Measurements from ENCODE around the gene MT1E. TPM values are rescaled to one million over a fixed set of nuclear protein-coding genes. Genes with fewer than 3 reads are reported as not detected.

MT1E gene
- total and polyA plus RNA-seq, 2 of the 13 experiments (the other 11 are each of a cell fraction or from before 2014, with no cell fraction given) = 110 to 1,072 TPM

DNA sequence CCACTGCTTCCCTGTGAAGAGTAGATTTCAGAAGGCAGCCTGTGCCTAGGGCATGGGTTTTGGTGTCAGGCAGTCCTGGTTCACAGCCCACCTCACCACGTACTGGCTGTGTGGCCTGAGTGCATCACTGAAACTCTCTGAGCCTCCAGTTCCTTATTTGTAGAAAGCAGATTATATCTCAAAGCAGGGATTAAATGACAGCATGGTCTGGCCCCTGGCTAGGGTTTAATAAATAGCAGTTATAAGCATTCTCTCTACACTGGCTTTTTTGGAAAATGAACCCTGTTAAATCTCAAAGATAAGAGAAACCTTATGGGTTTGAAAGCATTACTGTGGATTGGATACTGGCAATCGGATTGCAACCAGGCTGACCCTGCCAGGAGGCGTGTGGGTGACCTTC, 4.0 kb downstream of the MT1E start:
- peaks cover 51% of the 10 kb centered on the region for H3K4me1 ChIP-seq (ENCODE audit: insufficient read depth, low read length)
- no peaks in the 10 kb centered on the region for H3K9me3 ChIP-seq (ENCODE audit: low read length)
- FAIRE-seq (no peak), ATAC-seq (no peak), DNase-seq (ENCODE audit: low spot score) (no peak)
- no peak overlapping the region for H3K4me3 ChIP-seq (replicated peaks in 1 of 3; ENCODE audit: insufficient read depth in 1 of 3, low read depth in 2 of 3, low read length in 3 of 3)
- intact Hi-C loops (cut with micrococcal nuclease; ENCODE audit: unreplicated experiment) = no loop called here
- H3K36me3 ChIP-seq (replicated peaks in 1 of 2; ENCODE audit: control insufficient read depth in 1 of 2, insufficient read depth in 2 of 2, low read length in 2 of 2) = no peaks in the 10 kb centered on the region
- no peak overlapping the region for H3K4me2 ChIP-seq (ENCODE audit: low read depth, low read length)
- in situ Hi-C loops (cut with HindIII; ENCODE audit: extremely low pct_ligation_motif_present, low pct_unique_long_range_greater_than_20kb) = no loop called here
- H2AFZ ChIP-seq (ENCODE audit: low read length) = no peak overlapping the region
- H3K79me2 ChIP-seq (ENCODE audit: insufficient read depth, low read length) = no peaks in the 10 kb centered on the region
- peaks cover 6 to 67% of the 10 kb centered on the region in 2 experiments; a peak in 4 of 5 replicates for H3K27me3 ChIP-seq (ENCODE audit: control insufficient read depth in 1 of 2, insufficient read depth in 2 of 2, low read length in 2 of 2)
- 10% methylated on average over 3 of the region's 3 CpGs for WGBS (ENCODE audit: low lambda C conversion rate)
- POLR2A ChIA-PET = interaction anchor here (1.3 kb wide), 1 partner anchor 21 kb away, joined by 6 read pairs; the partner anchor contains the start of gene MT2A
- no peak overlapping the region for H3K27ac ChIP-seq (ENCODE audit: extremely low read length, insufficient read depth, low read length)
- no peaks in the 10 kb centered on the region for H4K20me1 ChIP-seq (ENCODE audit: insufficient read depth, low read length)
- CTCF ChIA-PET (ENCODE audit: low intra/inter-chr PET ratio, low total read pairs) = no interaction called here
- no peak overlapping the region for H3K9ac ChIP-seq (ENCODE audit: insufficient read depth, low read depth, low read length)
- no peak for TF ChIP-seq EHMT2 (IDR thresholded peaks at IDR 0.05; ENCODE audit: borderline replicate concordance, low read depth, low read length)
- TF ChIP-seq ATAD3A (CRISPR knock-in tag; IDR thresholded peaks at IDR 0.05) = no peak
- TF ChIP-seq, protein P1, sequence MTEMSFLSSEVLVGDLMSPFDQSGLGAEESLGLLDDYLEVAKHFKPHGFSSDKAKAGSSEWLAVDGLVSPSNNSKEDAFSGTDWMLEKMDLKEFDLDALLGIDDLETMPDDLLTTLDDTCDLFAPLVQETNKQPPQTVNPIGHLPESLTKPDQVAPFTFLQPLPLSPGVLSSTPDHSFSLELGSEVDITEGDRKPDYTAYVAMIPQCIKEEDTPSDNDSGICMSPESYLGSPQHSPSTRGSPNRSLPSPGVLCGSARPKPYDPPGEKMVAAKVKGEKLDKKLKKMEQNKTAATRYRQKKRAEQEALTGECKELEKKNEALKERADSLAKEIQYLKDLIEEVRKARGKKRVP (CRISPR knock-in tag; IDR thresholded peaks at IDR 0.05) = no peak
- TF ChIP-seq ZNF883 (CRISPR knock-in tag; IDR thresholded peaks at IDR 0.05; ENCODE audit: not compliant biosample characterization) = no peak
- TF ChIP-seq, protein P2, sequence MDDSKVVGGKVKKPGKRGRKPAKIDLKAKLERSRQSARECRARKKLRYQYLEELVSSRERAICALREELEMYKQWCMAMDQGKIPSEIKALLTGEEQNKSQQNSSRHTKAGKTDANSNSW (CRISPR knock-in tag; IDR thresholded peaks at IDR 0.05; ENCODE audit: borderline replicate concordance) = no peak
- TF ChIP-seq BHLHE40 (IDR thresholded peaks at IDR 0.05; ENCODE audit: low read length) = no peak
- no peak for TF ChIP-seq ZNF10 (CRISPR knock-in tag; IDR thresholded peaks at IDR 0.05; ENCODE audit: borderline replicate concordance, low read depth)
- TF ChIP-seq ZNF367 (CRISPR knock-in tag; IDR thresholded peaks at IDR 0.05; ENCODE audit: borderline replicate concordance) = no peak
- no peak for TF ChIP-seq SALL2 (CRISPR knock-in tag; IDR thresholded peaks at IDR 0.05)
- no peak for TF ChIP-seq ZFP62 (CRISPR knock-in tag; IDR thresholded peaks at IDR 0.05)
- TF ChIP-seq, protein P3, sequence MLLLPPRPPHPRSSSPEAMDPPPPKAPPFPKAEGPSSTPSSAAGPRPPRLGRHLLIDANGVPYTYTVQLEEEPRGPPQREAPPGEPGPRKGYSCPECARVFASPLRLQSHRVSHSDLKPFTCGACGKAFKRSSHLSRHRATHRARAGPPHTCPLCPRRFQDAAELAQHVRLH (CRISPR knock-in tag; IDR thresholded peaks at IDR 0.05; ENCODE audit: borderline replicate concordance, low read depth) = no peak
- TF ChIP-seq NFATC3 (CRISPR knock-in tag; IDR thresholded peaks at IDR 0.05) = no peak
- TF ChIP-seq, protein P4, sequence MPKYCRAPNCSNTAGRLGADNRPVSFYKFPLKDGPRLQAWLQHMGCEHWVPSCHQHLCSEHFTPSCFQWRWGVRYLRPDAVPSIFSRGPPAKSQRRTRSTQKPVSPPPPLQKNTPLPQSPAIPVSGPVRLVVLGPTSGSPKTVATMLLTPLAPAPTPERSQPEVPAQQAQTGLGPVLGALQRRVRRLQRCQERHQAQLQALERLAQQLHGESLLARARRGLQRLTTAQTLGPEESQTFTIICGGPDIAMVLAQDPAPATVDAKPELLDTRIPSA (CRISPR knock-in tag; IDR thresholded peaks at IDR 0.05; ENCODE audit: borderline replicate concordance) = no peak
- TF ChIP-seq NFIB (CRISPR knock-in tag; IDR thresholded peaks at IDR 0.05; ENCODE audit: borderline replicate concordance) = no peak
- no peak for TF ChIP-seq RFXAP (CRISPR knock-in tag; IDR thresholded peaks at IDR 0.05; ENCODE audit: borderline replicate concordance)
- TF ChIP-seq ZNF790 (CRISPR knock-in tag; IDR thresholded peaks at IDR 0.05; ENCODE audit: borderline replicate concordance) = no peak
- TF ChIP-seq, protein P5, sequence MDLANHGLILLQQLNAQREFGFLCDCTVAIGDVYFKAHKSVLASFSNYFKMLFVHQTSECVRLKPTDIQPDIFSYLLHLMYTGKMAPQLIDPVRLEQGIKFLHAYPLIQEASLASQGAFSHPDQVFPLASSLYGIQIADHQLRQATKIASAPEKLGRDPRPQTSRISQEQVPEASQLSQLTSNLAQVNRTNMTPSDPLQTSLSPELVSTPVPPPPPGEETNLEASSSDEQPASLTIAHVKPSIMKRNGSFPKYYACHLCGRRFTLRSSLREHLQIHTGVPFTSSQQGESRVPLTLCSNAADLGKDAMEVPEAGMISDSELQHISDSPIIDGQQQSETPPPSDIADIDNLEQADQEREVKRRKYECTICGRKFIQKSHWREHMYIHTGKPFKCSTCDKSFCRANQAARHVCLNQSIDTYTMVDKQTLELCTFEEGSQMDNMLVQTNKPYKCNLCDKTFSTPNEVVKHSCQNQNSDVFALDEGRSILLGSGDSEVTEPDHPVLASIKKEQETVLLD (CRISPR knock-in tag; IDR thresholded peaks at IDR 0.05; ENCODE audit: low read depth) = no peak
- no peak for TF ChIP-seq TCF7 (IDR thresholded peaks at IDR 0.05; ENCODE audit: low read depth)
- TF ChIP-seq, protein P6, sequence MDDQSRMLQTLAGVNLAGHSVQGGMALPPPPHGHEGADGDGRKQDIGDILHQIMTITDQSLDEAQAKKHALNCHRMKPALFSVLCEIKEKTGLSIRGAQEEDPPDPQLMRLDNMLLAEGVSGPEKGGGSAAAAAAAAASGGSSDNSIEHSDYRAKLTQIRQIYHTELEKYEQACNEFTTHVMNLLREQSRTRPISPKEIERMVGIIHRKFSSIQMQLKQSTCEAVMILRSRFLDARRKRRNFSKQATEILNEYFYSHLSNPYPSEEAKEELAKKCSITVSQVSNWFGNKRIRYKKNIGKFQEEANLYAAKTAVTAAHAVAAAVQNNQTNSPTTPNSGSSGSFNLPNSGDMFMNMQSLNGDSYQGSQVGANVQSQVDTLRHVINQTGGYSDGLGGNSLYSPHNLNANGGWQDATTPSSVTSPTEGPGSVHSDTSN (CRISPR knock-in tag; IDR thresholded peaks at IDR 0.05; ENCODE audit: borderline replicate concordance) = no peak
- no TSS peak for BruUV-seq (replicated peaks)

Measured in HepG2 (cell line).